ENCODE measurements around the gene SPPL3. TPM values are rescaled to one million over a fixed set of nuclear protein-coding genes. Genes with fewer than 3 reads are reported as not detected.
"Not testable (repeated sequence)": the region's sequence is repeated elsewhere in the genome, so short reads cannot be mapped to it uniquely, and the experiment has no call there.

Gene SPPL3
- polyA plus RNA-seq, 2 donors, result 16.7 to 29.3 TPM

GRCh38 chr12:120732198-120732597 is 172.0 kb downstream of the SPPL3 start:
- not testable (repeated sequence) for H3K4me1 ChIP-seq (ENCODE audit: control insufficient read depth in 2 of 2, insufficient read depth in 2 of 2, low read length in 1 of 2); H3K27me3 ChIP-seq (ENCODE audit: control insufficient read depth in 1 of 2, insufficient read depth in 2 of 2, low read length in 2 of 2); H3K9me3 ChIP-seq (ENCODE audit: control insufficient read depth in 2 of 2, insufficient read depth in 1 of 2, low read depth in 1 of 2, low read length in 1 of 2); H3K27ac ChIP-seq (ENCODE audit: low read depth in 2 of 2, low read length in 1 of 2); H3K4me3 ChIP-seq (ENCODE audit: low read depth in 1 of 2, low read length in 2 of 2); H3K36me3 ChIP-seq (ENCODE audit: control insufficient read depth in 2 of 2, insufficient read depth in 2 of 2, low read length in 1 of 2)
- 96 to 98% methylated on average over 34 to 35 of the region's 35 CpGs for WGBS, 2 donors

- no peaks in the 10 kb centered on the region for H3K9me3 ChIP-seq (ENCODE audit: control insufficient read depth in 2 of 2, insufficient read depth in 1 of 2, low read depth in 1 of 2, low read length in 1 of 2)
- H3K4me3 ChIP-seq (ENCODE audit: low read depth in 1 of 2, low read length in 2 of 2), result no peak overlapping the region
- H3K36me3 ChIP-seq (ENCODE audit: control insufficient read depth in 2 of 2, insufficient read depth in 2 of 2, low read length in 1 of 2), result peaks cover 3% of the 10 kb centered on the region in 2 donors
- WGBS, 2 donors, result 80 to 93% methylated on average over 9 of the region's 9 CpGs
- H3K27ac ChIP-seq (ENCODE audit: low read depth in 2 of 2, low read length in 1 of 2), result no peak overlapping the region
- peaks cover 0 to 3% of the 10 kb centered on the region in 2 donors for H3K4me1 ChIP-seq (ENCODE audit: control insufficient read depth in 2 of 2, insufficient read depth in 2 of 2, low read length in 1 of 2)
- no peaks in the 10 kb centered on the region for H3K27me3 ChIP-seq (ENCODE audit: control insufficient read depth in 1 of 2, insufficient read depth in 2 of 2, low read length in 2 of 2)
Observed at GRCh38 chr12:120726961-120727360, 177.2 kb downstream of the SPPL3 start.

GRCh38 chr12:120726510-120726793 is 177.7 kb downstream of the SPPL3 start:
- peak overlapping the region; percentile 66 to 77 for H3K4me3 ChIP-seq (ENCODE audit: low read depth in 1 of 2, low read length in 2 of 2)
- peaks cover 0 to 3% of the 10 kb centered on the region in 2 donors for H3K4me1 ChIP-seq (ENCODE audit: control insufficient read depth in 2 of 2, insufficient read depth in 2 of 2, low read length in 1 of 2)
- H3K27me3 ChIP-seq (ENCODE audit: control insufficient read depth in 1 of 2, insufficient read depth in 2 of 2, low read length in 2 of 2), result no peaks in the 10 kb centered on the region
- WGBS, 2 donors, result 76 to 83% methylated on average over 9 of the region's 9 CpGs
- H3K9me3 ChIP-seq (ENCODE audit: control insufficient read depth in 2 of 2, insufficient read depth in 1 of 2, low read depth in 1 of 2, low read length in 1 of 2), result no peaks in the 10 kb centered on the region
- no peak overlapping the region for H3K27ac ChIP-seq (ENCODE audit: low read depth in 2 of 2, low read length in 1 of 2)
- H3K36me3 ChIP-seq (ENCODE audit: control insufficient read depth in 2 of 2, insufficient read depth in 2 of 2, low read length in 1 of 2), result peaks cover 7% of the 10 kb centered on the region in 2 donors

GRCh38 chr12:120725659-120726509 is 178.3 kb downstream of the SPPL3 start, which contains the start of gene ACADS:
Gene ACADS (plus strand): TSS chr12:120725826. CDS start chr12:120725886, 60 bp downstream.
- Histone ChIP-seq H3K36me3 (ENCODE audit: control insufficient read depth in 2 of 2, insufficient read depth in 2 of 2, low read length in 1 of 2) (peaks cover 10 to 11% of the 10 kb centered on the region in 2 donors), H3K4me3 (ENCODE audit: low read depth in 1 of 2, low read length in 2 of 2) (peak within 1 kb of the TSS; percentile 66 to 77), H3K27me3 (ENCODE audit: control insufficient read depth in 1 of 2, insufficient read depth in 2 of 2, low read length in 2 of 2) (no peaks in the 10 kb centered on the region), H3K27ac (ENCODE audit: low read depth in 2 of 2, low read length in 1 of 2) (peak within 1 kb of the TSS; percentile 40 to 66), H3K4me1 (ENCODE audit: control insufficient read depth in 2 of 2, insufficient read depth in 2 of 2, low read length in 1 of 2) (peaks cover 0 to 3% of the 10 kb centered on the region in 2 donors), H3K9me3 (ENCODE audit: control insufficient read depth in 2 of 2, insufficient read depth in 1 of 2, low read depth in 1 of 2, low read length in 1 of 2) (no peaks in the 10 kb centered on the region)
- 3 to 6% methylated on average over 64 to 66 of the region's 66 CpGs for WGBS, 2 donors

GRCh38 chr12:120725151-120725658 is 179.0 kb downstream of the SPPL3 start:
- no peaks in the 10 kb centered on the region for H3K9me3 ChIP-seq (ENCODE audit: control insufficient read depth in 2 of 2, insufficient read depth in 1 of 2, low read depth in 1 of 2, low read length in 1 of 2)
- H3K4me3 ChIP-seq (ENCODE audit: low read depth in 1 of 2, low read length in 2 of 2), result peak overlapping the region; percentile 66 to 77
- peaks cover 10 to 14% of the 10 kb centered on the region in 2 donors for H3K36me3 ChIP-seq (ENCODE audit: control insufficient read depth in 2 of 2, insufficient read depth in 2 of 2, low read length in 1 of 2)
- peak overlapping the region in 1 of 2 donors; percentile 47 for H3K27ac ChIP-seq (ENCODE audit: low read depth in 2 of 2, low read length in 1 of 2)
- H3K27me3 ChIP-seq (ENCODE audit: control insufficient read depth in 1 of 2, insufficient read depth in 2 of 2, low read length in 2 of 2), result no peaks in the 10 kb centered on the region
- 26 to 34% methylated on average over 14 of the region's 14 CpGs for WGBS, 2 donors
- H3K4me1 ChIP-seq (ENCODE audit: control insufficient read depth in 2 of 2, insufficient read depth in 2 of 2, low read length in 1 of 2), result peaks cover 0 to 3% of the 10 kb centered on the region in 2 donors

- WGBS, 2 donors, result 65 to 71% methylated on average over 5 of the region's 5 CpGs
- Histone ChIP-seq H3K36me3 (ENCODE audit: control insufficient read depth in 2 of 2, insufficient read depth in 2 of 2, low read length in 1 of 2) (peaks cover 13 to 17% of the 10 kb centered on the region in 2 donors), H3K4me3 (ENCODE audit: low read depth in 1 of 2, low read length in 2 of 2) (peak overlapping the region in 1 of 2 donors; percentile 66)
Observed at GRCh38 chr12:120724720-120725119, 179.4 kb downstream of the SPPL3 start.

GRCh38 chr12:120722784-120723183 is 181.4 kb downstream of the SPPL3 start:
- H3K9me3 ChIP-seq (ENCODE audit: control insufficient read depth in 2 of 2, insufficient read depth in 1 of 2, low read depth in 1 of 2, low read length in 1 of 2), result no peaks in the 10 kb centered on the region
- WGBS, 2 donors, result 95 to 100% methylated on average over 2 of the region's 2 CpGs
- peaks cover 0 to 3% of the 10 kb centered on the region in 2 donors for H3K4me1 ChIP-seq (ENCODE audit: control insufficient read depth in 2 of 2, insufficient read depth in 2 of 2, low read length in 1 of 2)
- H3K27me3 ChIP-seq (ENCODE audit: control insufficient read depth in 1 of 2, insufficient read depth in 2 of 2, low read length in 2 of 2), result no peaks in the 10 kb centered on the region
- H3K36me3 ChIP-seq (ENCODE audit: control insufficient read depth in 2 of 2, insufficient read depth in 2 of 2, low read length in 1 of 2), result peaks cover 21 to 23% of the 10 kb centered on the region in 2 donors
- H3K4me3 ChIP-seq (ENCODE audit: low read depth in 1 of 2, low read length in 2 of 2), result no peak overlapping the region
- H3K27ac ChIP-seq (ENCODE audit: low read depth in 2 of 2, low read length in 1 of 2), result no peak overlapping the region

More at GRCh38 chr12:120724720-120725119, 179.4 kb downstream of the SPPL3 start:
- peaks cover 0 to 3% of the 10 kb centered on the region in 2 donors for H3K4me1 ChIP-seq (ENCODE audit: control insufficient read depth in 2 of 2, insufficient read depth in 2 of 2, low read length in 1 of 2)
- no peaks in the 10 kb centered on the region for H3K9me3 ChIP-seq (ENCODE audit: control insufficient read depth in 2 of 2, insufficient read depth in 1 of 2, low read depth in 1 of 2, low read length in 1 of 2)
- H3K27ac ChIP-seq (ENCODE audit: low read depth in 2 of 2, low read length in 1 of 2), result peak overlapping the region in 1 of 2 donors; percentile 47
- no peaks in the 10 kb centered on the region for H3K27me3 ChIP-seq (ENCODE audit: control insufficient read depth in 1 of 2, insufficient read depth in 2 of 2, low read length in 2 of 2)

GRCh38 chr12:120721866-120722265 is 182.3 kb downstream of the SPPL3 start:
- peaks cover 0 to 3% of the 10 kb centered on the region in 2 donors for H3K4me1 ChIP-seq (ENCODE audit: control insufficient read depth in 2 of 2, insufficient read depth in 2 of 2, low read length in 1 of 2)
- no peak overlapping the region for H3K4me3 ChIP-seq (ENCODE audit: low read depth in 1 of 2, low read length in 2 of 2)
- no peaks in the 10 kb centered on the region for H3K9me3 ChIP-seq (ENCODE audit: control insufficient read depth in 2 of 2, insufficient read depth in 1 of 2, low read depth in 1 of 2, low read length in 1 of 2)
- 91 to 93% methylated on average over 3 of the region's 3 CpGs for WGBS, 2 donors
- H3K27ac ChIP-seq (ENCODE audit: low read depth in 2 of 2, low read length in 1 of 2), result no peak overlapping the region
- peaks cover 24 to 26% of the 10 kb centered on the region in 2 donors for H3K36me3 ChIP-seq (ENCODE audit: control insufficient read depth in 2 of 2, insufficient read depth in 2 of 2, low read length in 1 of 2)
- H3K27me3 ChIP-seq (ENCODE audit: control insufficient read depth in 1 of 2, insufficient read depth in 2 of 2, low read length in 2 of 2), result no peaks in the 10 kb centered on the region

- peaks cover 0 to under 1% of the 10 kb centered on the region in 2 donors for H3K4me1 ChIP-seq (ENCODE audit: control insufficient read depth in 2 of 2, insufficient read depth in 2 of 2, low read length in 1 of 2)
- no peaks in the 10 kb centered on the region for H3K27me3 ChIP-seq (ENCODE audit: control insufficient read depth in 1 of 2, insufficient read depth in 2 of 2, low read length in 2 of 2)
- 91 to 94% methylated on average over 10 of the region's 10 CpGs for WGBS, 2 donors
- no peaks in the 10 kb centered on the region for H3K9me3 ChIP-seq (ENCODE audit: control insufficient read depth in 2 of 2, insufficient read depth in 1 of 2, low read depth in 1 of 2, low read length in 1 of 2)
- no peak overlapping the region for H3K4me3 ChIP-seq (ENCODE audit: low read depth in 1 of 2, low read length in 2 of 2)
- H3K36me3 ChIP-seq (ENCODE audit: control insufficient read depth in 2 of 2, insufficient read depth in 2 of 2, low read length in 1 of 2), result peaks cover 26 to 31% of the 10 kb centered on the region in 2 donors
- H3K27ac ChIP-seq (ENCODE audit: low read depth in 2 of 2, low read length in 1 of 2), result peak overlapping the region in 1 of 2 donors; percentile 9
Observed at GRCh38 chr12:120720987-120721801, 183.0 kb downstream of the SPPL3 start.

Measured in esophagus (tissue), 2 donors.